HG03520 (cell line): ENCODE measurements around the gene LEMD1.

Source experiments
- ATAC-seq: cut with Tn5 transposase; IDR thresholded peaks from one replicate; pipeline ENCODE4 v1.9.1; 2021; ENCODE audit warnings: mild to moderate bottlenecking, moderate library complexity; ENCODE audit not compliant: unreplicated experiment

Gene LEMD1

GRCh38 chr1:205421798-205422197, at the start of gene LEMD1:
Gene LEMD1, minus strand, starts transcription at chr1:205422056. Its CDS starts 1,520 bp downstream, at chr1:205420536.
- no peak for ATAC-seq

GRCh38 chr1:205470131-205470530, 48.3 kb upstream of the LEMD1 start:
- ATAC-seq: no peak

GRCh38 chr1:205466595-205467220, 44.9 kb upstream of the LEMD1 start:
- no peak for ATAC-seq

GRCh38 chr1:205465392-205465791, 43.5 kb upstream of the LEMD1 start:
- no peak for ATAC-seq

GRCh38 chr1:205458777-205459566, 37.1 kb upstream of the LEMD1 start:
- no peak for ATAC-seq

GRCh38 chr1:205456868-205457745, 35.3 kb upstream of the LEMD1 start:
- no peak for ATAC-seq

GRCh38 chr1:205456383-205456867, 34.6 kb upstream of the LEMD1 start:
- no peak for ATAC-seq

GRCh38 chr1:205455581-205456382, 33.9 kb upstream of the LEMD1 start, which contains the start of gene BLACAT1:
Gene BLACAT1, minus strand, starts transcription at chr1:205456045.
- no peak for ATAC-seq

- ATAC-seq: no peak
Measured at GRCh38 chr1:205454903-205455335, 33.1 kb upstream of the LEMD1 start.

GRCh38 chr1:205453466-205453865, 31.6 kb upstream of the LEMD1 start:
- no peak for ATAC-seq

GRCh38 chr1:205452933-205453332, 31.1 kb upstream of the LEMD1 start:
- ATAC-seq: no peak

- no peak for ATAC-seq
Measured at GRCh38 chr1:205452364-205452763, 30.5 kb upstream of the LEMD1 start.

- ATAC-seq: no peak
Measured at GRCh38 chr1:205451759-205452164, 29.9 kb upstream of the LEMD1 start.

- ATAC-seq: no peak
Measured at GRCh38 chr1:205451202-205451601, 29.3 kb upstream of the LEMD1 start.

GRCh38 chr1:205450448-205450847, 28.6 kb upstream of the LEMD1 start:
- ATAC-seq: no peak

GRCh38 chr1:205449750-205450443, 28.0 kb upstream of the LEMD1 start:
- ATAC-seq: no peak

GRCh38 chr1:205449254-205449749, 27.4 kb upstream of the LEMD1 start:
- ATAC-seq: no peak

- no peak for ATAC-seq
Measured at GRCh38 chr1:205448540-205449253, 26.8 kb upstream of the LEMD1 start.
